ELR (cell line): ENCODE measurements around the gene ABCB8.
A peak's percentile ranks its signal among the peaks of the same experiment; 100 is the strongest.

Experiments used
- DNase-seq: peaks from one replicate; pipeline ENCODE4 v3.0.0-alpha.2; 2015; ENCODE audit warnings: low read depth

Gene ABCB8

GRCh38 chr7:151028131-151028947 lies at the start of gene ABCB8:
Gene ABCB8 (plus strand): TSS chr7:151028450. CDS start chr7:151028516, 66 bp downstream.
- peak; percentile 98 for DNase-seq

GRCh38 chr7:150979713-150980390 lies 48.4 kb upstream of the ABCB8 start:
- no peak for DNase-seq

DNA sequence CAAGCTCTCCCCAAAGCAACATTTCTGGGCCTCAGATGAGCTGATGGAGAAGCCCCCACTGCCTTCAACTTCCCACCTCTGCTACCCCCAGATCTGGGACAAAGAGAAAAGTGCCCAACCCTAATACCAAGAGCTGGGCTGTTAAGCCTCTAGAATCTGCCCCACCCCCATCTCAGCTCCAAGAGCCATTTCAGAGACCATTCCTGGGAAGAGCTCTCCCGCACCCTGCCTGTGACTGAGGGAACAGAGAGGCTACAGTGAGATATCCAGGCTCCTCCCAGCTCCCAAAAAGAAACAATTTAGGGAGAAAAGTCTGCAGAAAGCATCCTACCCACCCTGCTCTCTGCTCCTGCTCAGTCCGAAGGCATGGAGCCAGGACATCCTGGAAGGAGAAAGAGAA lies 47.6 kb upstream of the ABCB8 start:
- no peak for DNase-seq

- DNase-seq, result no peak
These were observed 46.6 kb upstream of the ABCB8 start for GRCh38 chr7:150981644-150982043.

DNA sequence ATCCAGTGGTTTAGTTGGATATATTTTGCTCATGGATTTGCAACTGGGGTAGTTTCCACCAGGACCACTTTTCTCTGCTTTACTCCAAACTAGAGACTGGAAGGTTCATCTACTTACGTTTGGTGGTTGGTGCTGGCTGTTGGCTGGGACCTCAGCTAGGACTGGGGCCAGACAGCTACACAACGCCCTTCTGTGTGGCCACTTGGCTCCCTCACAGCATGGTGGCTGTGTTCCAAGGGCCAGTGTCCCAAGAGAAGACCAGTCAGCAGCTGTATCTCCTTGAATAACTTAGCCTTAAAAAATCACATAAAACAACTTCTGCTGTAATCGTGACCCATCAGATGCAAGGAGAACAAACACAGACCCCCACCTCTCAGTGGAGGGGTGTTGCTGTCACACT lies 45.9 kb upstream of the ABCB8 start:
- DNase-seq, result no peak

- peak; percentile 39 for DNase-seq
These were observed 44.3 kb upstream of the ABCB8 start for GRCh38 chr7:150983893-150984368.

GRCh38 chr7:150986099-150986512 lies 42.1 kb upstream of the ABCB8 start:
- peak; percentile 66 for DNase-seq

DNA sequence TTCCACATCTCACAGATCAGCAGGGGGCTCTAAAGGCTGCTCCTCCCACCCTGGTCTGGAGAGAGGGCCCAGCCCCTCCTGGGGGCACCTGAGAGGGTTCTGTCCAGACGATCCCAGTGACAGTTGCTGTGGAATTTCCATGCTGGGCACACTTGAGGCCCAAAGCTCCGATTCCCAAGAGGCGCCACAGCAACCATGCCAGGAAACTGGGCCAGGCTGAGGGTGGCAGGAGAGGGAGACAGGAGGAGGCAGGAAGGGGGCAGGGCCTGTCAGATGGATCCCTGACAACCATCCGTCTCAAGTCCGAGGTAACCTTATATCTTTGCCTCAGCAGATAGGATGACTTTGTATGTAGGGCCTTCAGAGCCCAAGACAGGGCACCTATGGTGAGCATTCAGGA lies 41.7 kb upstream of the ABCB8 start:
- DNase-seq, result no peak

GRCh38 chr7:150988230-150989226 lies 39.7 kb upstream of the ABCB8 start:
- peak; percentile 47 for DNase-seq

- DNase-seq, result no peak
These were observed 38.8 kb upstream of the ABCB8 start for GRCh38 chr7:150989456-150989855.

GRCh38 chr7:150990416-150991186 lies 37.6 kb upstream of the ABCB8 start, which contains the start of gene NOS3:
Gene NOS3 (plus strand): TSS chr7:150991017. CDS start chr7:150993804, 2,787 bp downstream.
- DNase-seq, result no peak

DNA sequence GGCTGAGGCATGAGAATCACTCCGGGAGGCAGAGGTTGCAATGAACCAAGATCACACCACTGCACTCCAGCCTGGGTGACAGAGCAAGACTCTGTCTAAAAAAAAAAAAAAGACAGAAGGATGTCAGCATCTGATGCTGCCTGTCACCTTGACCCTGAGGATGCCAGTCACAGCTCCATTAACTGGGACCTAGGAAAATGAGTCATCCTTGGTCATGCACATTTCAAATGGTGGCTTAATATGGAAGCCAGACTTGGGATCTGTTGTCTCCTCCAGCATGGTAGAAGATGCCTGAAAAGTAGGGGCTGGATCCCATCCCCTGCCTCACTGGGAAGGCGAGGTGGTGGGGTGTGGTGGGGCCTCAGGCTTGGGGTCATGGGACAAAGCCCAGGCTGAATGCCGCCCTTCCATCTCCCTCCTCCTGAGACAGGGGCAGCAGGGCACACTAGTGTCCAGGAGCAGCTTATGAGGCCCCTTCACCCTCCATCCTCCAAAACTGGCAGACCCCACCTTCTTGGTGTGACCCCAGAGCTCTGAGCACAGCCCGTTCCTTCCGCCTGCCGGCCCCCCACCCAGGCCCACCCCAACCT lies 36.1 kb upstream of the ABCB8 start:
- DNase-seq, result no peak

DNA sequence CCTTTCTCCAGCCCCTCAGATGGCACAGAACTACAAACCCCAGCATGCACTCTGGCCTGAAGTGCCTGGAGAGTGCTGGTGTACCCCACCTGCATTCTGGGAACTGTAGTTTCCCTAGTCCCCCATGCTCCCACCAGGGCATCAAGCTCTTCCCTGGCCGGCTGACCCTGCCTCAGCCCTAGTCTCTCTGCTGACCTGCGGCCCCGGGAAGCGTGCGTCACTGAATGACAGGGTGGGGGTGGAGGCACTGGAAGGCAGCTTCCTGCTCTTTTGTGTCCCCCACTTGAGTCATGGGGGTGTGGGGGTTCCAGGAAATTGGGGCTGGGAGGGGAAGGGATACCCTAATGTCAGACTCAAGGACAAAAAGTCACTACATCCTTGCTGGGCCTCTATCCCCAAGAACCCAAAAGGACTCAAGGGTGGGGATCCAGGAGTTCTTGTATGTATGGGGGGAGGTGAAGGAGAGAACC lies 35.4 kb upstream of the ABCB8 start:
- peak; percentile 47 for DNase-seq

GRCh38 chr7:150993511-150993910 lies 34.7 kb upstream of the ABCB8 start:
- no peak for DNase-seq

DNA sequence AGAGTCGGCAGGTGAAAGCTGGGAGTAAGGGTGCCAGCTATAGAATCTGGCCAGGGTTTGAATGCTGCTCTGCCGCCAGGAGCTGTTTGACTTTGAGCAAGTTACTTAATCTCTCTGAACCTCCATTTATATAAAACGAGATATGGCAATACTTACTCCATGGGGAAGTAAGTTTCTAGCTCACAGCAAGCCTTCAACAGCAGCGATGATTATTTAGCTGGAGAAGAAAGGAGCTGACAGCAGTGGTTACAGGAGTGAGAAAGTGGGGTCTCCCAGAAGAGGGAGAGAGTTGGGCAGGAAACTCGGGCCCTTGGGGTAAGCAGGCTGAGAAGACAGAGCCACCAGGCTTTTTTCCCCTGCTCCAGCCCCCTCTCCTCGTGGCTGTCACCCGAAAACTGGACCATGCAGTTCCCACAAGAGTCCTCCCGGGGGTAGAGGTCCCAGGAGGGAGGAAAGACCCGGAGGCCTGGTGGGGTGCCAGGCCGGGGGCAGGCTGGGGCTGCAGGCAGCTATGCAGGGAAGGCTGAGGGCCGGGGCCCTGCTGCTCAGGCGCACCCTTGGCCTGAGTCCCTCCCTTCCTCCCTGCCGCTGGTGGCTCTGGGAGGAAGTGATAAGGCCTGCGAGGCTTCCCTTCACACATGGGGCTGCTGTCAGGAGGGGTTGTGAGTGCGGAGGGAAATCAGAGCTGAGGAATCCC lies 34.0 kb upstream of the ABCB8 start:
- no peak for DNase-seq

- DNase-seq, result no peak
These were observed 33.3 kb upstream of the ABCB8 start for GRCh38 chr7:150994838-150995510.

DNA sequence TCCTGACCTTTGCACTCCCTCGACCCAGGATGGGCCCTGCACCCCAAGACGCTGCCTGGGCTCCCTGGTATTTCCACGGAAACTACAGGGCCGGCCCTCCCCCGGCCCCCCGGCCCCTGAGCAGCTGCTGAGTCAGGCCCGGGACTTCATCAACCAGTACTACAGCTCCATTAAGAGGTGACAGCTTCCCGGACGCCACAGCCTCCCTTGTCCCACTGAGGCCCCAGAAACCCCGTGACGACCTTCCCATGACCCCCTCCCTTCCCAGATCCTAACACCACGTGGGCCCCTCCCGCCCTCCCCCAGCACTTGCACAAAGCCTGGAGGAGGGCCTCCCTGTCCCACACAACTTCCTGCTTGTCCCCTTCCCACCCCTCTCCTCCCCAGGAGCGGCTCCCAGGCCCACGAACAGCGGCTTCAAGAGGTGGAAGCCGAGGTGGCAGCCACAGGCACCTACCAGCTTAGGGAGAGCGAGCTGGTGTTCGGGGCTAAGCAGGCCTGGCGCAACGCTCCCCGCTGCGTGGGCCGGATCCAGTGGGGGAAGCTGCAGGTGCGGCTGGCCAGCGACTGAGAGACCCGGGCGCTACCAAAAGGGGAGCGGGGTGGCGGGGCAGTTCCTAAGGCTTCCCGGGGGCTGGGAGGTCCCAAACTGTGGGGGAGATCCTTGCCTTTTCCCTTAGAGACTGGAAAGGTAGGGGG lies 31.7 kb upstream of the ABCB8 start:
- no peak for DNase-seq

GRCh38 chr7:150997075-150997511 lies 31.2 kb upstream of the ABCB8 start:
- no peak for DNase-seq

DNA sequence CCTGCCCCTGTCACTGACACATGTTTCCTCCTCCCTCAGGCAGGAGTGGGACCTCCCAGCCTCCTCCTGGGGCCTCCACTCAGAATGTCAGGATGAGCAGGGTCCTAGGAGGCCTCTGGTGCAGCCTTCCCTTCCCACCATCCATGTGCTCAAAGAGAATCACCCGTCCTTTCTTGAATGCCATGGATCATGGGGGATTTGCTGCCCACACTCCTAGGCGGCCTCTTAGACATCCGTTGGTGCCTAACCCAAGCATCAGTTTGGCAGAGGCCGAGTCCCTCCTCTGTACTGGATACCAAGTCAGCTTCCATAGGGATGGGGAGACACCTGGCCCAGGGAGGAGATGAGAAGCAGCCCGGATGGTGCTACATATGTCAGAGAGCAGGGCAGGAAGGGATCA lies 30.4 kb upstream of the ABCB8 start:
- no peak for DNase-seq
